HL-60 (cell line): Measurements from ENCODE around the gene FBXO48.

ENCODE experiments used
- DNase-seq, 2 experiments: peaks; one replicate each; pipeline ENCODE4 v3.0.0-alpha.2; 2010 to 2020; ENCODE audit warnings: low read depth in 1 of 2, low spot score in 1 of 2
- H3K27ac ChIP-seq: fragments of 250-450 bp; sonication (Bioruptor Pico); replicated peaks from 2 replicates; pipeline ENCODE4 v1.5.1; 2020; ENCODE audit warnings: mild to moderate bottlenecking, moderate library complexity
- H3K27me3 ChIP-seq: fragments of 250-450 bp; sonication (Bioruptor Pico); 2 replicates; pipeline ENCODE4 v1.5.1; 2021; ENCODE audit warnings: mild to moderate bottlenecking, moderate library complexity; ENCODE audit not compliant: insufficient read depth, poor library complexity, severe bottlenecking
- H3K4me3 ChIP-seq: replicated peaks from 2 replicates; pipeline ENCODE4 v1.5.1; 2011; ENCODE audit warnings: mild to moderate bottlenecking, control low read depth, low read length; ENCODE audit not compliant: insufficient read depth
- GABPA ChIP-seq: IDR thresholded peaks from 2 replicates; pipeline ENCODE4 v1.6.1; 2012; ENCODE audit warnings: low read depth
- POLR2AphosphoS5 ChIP-seq: IDR thresholded peaks from 2 replicates; pipeline ENCODE4 v1.6.1; 2012; ENCODE audit warnings: low read depth
- SPI1 ChIP-seq: IDR thresholded peaks from 2 replicates; pipeline ENCODE4 v1.6.1; 2012; ENCODE audit warnings: low read depth, mild to moderate bottlenecking, borderline replicate concordance
- TF ChIP-seq, protein P1 (sequence below): IDR thresholded peaks from one replicate; pipeline ENCODE4 v1.5.1; 2011; ENCODE audit warnings: low read length, control low read depth, inconsistent platforms; ENCODE audit not compliant: insufficient read depth
- TF ChIP-seq, protein P2 (sequence below): IDR thresholded peaks from 2 replicates; pipeline ENCODE4 v1.6.1; 2012; ENCODE audit warnings: low read depth; ENCODE audit not compliant: insufficient replicate concordance

Gene FBXO48

DNA sequence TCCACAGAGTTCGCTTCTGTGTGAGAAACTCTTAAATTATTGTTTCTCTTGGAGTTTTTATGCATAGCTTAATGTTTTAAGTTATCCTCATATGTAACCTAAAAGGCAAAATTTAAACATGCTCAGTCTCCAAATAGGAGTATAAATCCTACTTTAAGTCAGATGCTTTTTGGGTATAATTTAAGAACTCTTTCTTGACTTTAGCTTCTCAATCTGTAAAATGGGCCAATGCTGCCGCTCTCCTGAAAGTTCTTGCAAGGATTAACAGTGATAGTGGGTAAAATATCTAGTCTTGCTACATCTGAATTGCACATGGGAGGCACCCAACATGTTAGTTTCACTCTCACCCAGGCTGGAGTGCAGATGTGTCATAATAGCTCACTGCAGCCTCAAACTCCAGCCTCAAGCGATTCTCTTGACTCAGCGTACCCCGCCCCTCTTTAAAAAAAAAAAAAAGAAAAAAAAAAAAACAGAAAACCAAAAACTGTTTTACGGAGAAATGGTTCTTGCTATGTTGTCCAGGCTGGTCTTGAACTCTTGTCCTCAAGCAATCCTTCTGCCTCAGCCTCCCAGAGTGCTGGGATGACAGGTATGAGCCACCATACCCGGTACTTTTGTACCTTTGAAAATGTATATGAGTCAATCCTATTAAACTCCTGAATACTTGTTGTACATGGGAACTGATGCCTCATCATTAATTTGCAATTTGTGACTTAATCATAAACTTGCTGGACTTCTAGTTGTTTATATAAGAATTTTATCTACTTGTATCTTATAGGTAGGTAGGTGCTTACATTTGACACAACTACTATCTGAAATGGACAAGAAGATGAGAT, 1.8 kb downstream of the FBXO48 start:
- TF ChIP-seq, protein P1, sequence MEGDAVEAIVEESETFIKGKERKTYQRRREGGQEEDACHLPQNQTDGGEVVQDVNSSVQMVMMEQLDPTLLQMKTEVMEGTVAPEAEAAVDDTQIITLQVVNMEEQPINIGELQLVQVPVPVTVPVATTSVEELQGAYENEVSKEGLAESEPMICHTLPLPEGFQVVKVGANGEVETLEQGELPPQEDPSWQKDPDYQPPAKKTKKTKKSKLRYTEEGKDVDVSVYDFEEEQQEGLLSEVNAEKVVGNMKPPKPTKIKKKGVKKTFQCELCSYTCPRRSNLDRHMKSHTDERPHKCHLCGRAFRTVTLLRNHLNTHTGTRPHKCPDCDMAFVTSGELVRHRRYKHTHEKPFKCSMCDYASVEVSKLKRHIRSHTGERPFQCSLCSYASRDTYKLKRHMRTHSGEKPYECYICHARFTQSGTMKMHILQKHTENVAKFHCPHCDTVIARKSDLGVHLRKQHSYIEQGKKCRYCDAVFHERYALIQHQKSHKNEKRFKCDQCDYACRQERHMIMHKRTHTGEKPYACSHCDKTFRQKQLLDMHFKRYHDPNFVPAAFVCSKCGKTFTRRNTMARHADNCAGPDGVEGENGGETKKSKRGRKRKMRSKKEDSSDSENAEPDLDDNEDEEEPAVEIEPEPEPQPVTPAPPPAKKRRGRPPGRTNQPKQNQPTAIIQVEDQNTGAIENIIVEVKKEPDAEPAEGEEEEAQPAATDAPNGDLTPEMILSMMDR, result no peak
- TF ChIP-seq SPI1 (no peak), GABPA (no peak), POLR2AphosphoS5 (no peak)
- TF ChIP-seq, protein P2, sequence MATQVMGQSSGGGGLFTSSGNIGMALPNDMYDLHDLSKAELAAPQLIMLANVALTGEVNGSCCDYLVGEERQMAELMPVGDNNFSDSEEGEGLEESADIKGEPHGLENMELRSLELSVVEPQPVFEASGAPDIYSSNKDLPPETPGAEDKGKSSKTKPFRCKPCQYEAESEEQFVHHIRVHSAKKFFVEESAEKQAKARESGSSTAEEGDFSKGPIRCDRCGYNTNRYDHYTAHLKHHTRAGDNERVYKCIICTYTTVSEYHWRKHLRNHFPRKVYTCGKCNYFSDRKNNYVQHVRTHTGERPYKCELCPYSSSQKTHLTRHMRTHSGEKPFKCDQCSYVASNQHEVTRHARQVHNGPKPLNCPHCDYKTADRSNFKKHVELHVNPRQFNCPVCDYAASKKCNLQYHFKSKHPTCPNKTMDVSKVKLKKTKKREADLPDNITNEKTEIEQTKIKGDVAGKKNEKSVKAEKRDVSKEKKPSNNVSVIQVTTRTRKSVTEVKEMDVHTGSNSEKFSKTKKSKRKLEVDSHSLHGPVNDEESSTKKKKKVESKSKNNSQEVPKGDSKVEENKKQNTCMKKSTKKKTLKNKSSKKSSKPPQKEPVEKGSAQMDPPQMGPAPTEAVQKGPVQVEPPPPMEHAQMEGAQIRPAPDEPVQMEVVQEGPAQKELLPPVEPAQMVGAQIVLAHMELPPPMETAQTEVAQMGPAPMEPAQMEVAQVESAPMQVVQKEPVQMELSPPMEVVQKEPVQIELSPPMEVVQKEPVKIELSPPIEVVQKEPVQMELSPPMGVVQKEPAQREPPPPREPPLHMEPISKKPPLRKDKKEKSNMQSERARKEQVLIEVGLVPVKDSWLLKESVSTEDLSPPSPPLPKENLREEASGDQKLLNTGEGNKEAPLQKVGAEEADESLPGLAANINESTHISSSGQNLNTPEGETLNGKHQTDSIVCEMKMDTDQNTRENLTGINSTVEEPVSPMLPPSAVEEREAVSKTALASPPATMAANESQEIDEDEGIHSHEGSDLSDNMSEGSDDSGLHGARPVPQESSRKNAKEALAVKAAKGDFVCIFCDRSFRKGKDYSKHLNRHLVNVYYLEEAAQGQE, result no peak
- Histone ChIP-seq H3K4me3 (no peak overlapping the region), H3K27ac (no peak overlapping the region), H3K27me3 (no peaks in the 10 kb centered on the region)
- DNase-seq, result peak in 1 of 2 experiments; percentile 20

DNA sequence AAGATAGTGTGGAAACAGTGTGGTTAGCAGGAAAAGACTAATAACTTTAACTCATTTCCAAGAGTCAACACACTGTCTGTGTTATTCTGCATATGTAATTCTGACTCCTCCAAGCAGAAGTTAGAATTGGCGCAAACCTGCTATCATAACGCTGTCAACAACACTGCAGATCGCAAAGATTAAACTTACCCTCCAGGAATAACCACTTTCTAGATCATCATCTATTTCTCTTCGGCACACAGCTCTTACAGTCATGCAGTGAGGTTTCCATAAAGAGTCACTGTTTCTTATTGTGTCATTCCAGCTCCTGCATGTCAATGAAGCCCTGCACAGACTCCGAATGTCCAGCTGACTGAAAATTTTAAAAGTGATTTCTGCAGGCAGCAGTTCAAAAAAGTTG, 2.4 kb downstream of the FBXO48 start:
- H3K27me3 ChIP-seq, result no peaks in the 10 kb centered on the region
- no peak overlapping the region for H3K4me3 ChIP-seq
- H3K27ac ChIP-seq, result no peak overlapping the region
- TF ChIP-seq GABPA (no peak), POLR2AphosphoS5 (no peak), SPI1 (no peak)
- TF ChIP-seq, protein P2, result no peak
- TF ChIP-seq, protein P1, result no peak
- no peak for DNase-seq

DNA sequence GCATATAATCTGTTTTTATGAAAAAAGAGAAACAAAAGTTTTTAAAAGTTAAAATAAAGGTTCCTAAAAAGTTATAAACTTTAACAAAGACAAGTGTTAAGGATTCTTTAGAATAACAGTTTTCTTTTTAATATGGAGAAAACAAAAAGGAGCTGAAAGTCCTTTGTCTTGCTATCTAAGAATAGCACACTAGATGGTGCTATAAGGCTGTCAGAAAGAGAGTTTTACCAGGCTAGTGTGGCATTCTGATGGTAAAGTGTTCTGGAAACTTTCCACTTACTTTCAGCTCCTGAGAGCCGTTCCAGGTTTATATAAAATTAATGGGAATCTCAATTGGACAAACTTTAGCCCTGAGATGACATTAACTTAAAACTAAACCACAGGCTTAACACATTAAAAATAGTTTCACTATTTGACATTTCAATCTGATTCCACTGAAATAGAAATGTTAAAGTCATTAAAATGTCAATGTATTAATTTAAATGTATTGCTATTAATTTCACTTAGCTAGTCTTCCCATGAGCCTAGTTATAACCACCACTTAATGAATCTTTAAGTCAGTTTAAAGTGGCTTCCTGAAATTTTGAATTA, 3.7 kb downstream of the FBXO48 start:
- Histone ChIP-seq H3K27me3 (no peaks in the 10 kb centered on the region), H3K4me3 (no peak overlapping the region), H3K27ac (no peak overlapping the region)
- DNase-seq, result no peak
- no peak for TF ChIP-seq GABPA
- TF ChIP-seq, protein P1, result peak; percentile 44
